NCI-H2081 treated with DMSO at 0.1 percent for 48 hours (cell line): Measurements from ENCODE around the gene HDAC7.

Experiments
- DNase-seq: peaks from one replicate; lab custom pipeline; 2025; lab: John Stamatoyannopoulos, UW

The HDAC7 gene

DNA sequence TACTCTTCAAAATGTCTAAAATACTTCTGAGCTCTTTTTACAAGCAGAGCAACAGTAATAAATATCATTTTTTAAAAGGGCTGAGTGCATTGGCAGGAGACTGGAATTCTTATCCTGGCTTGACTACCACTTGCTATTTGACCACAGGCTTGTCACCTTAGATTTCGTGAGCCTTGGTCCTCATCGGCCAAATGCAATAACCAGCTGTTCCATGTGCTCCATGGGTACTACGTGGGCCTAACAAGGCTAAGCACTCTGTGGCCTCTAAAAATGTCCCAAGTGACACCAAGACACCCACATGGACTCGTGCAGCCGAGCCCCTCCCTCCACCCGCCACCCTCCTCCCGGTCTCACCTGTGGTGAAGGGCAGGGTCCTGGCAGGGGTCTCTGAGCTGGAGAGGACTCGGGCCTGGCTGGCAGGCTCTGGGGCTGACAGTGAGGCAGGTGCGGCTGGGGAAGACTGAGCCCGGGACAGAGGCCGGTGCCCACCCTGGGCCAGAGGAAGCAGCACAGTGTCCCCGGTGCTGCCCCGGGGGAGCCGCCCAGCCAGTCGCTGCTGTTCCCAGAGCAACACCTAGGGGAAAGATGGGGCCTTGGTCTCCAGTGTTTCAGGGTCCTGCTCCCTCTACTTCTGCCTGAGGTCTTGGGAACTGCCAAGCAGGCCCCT, 26.6 kb downstream of the HDAC7 start:
- no peak for DNase-seq

DNA sequence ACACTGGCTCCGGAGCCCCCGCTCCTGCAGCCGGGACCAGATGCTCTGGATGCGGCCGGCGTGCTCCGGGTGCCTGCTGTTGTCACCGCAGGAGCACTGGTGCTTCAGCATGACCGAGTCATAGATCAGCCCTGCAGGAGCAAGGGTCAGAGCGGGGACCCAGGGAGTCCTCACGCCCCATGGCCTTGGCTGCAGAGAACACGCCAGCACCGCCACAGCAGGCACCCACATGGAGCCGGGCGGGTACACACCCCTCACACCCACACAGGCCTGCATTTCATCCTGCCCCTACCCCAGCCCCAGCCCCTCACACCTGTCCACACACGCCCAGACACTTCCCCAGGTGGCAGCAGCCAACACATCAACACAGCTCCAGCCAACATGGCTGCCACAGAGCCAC, 27.8 kb downstream of the HDAC7 start:
- no peak for DNase-seq

GRCh38 chr12:47791351-47791746, 28.4 kb downstream of the HDAC7 start:
- no peak for DNase-seq

DNA sequence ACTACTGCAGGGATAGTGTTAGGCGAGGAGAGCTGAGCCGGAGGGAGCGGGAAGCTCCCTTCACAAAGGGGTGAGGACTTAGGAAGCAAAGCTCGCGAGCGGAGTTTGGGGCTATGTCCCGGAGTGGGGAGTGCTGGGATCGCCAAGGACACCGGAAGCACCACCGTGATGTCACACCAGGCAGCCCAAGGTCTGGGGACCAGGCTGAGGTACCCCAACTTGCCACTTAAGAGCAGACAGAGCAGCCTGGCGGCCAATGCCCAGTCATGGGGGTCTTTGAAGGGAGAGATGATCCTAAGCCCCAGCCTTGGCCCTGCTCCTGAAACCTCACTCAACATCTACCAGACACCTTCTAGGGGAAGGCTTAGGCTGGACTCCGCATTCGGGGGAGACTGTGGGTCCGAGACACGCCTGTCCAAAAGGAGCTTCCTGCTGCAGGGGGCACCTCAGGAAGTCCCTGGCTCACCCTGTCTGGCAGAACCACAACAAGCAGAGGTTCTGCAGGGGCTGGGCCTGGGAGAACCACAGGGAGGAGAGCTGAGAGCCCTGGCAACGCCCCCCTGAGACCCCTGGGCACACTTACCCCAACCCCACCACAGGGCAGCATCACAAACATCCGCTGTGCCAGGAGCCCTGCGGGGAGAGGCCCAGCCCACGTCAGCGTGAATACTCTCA, 28.9 kb downstream of the HDAC7 start:
- no peak for DNase-seq

GRCh38 chr12:47789712-47790489, 29.8 kb downstream of the HDAC7 start:
- DNase-seq, result no peak

DNA sequence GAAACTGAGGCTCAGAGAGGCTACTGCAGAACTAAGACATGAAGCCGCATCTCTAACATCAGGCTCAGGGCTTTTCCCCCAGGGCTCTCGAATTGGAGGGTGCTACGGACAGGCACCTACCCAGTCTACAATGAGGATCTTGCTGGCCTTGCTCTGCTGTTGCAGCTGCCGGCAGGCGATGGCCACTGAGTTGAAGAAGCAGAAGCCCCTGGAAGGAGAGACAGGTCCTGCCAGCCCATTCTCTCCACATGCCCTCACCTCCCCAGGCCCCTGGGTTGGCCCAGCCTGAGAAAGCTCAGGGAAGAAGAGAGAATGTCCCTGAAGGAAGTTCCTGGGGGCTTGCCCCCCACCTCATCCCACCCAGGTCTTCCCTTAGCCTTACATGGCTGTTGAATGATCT, 30.6 kb downstream of the HDAC7 start:
- no peak for DNase-seq

DNA sequence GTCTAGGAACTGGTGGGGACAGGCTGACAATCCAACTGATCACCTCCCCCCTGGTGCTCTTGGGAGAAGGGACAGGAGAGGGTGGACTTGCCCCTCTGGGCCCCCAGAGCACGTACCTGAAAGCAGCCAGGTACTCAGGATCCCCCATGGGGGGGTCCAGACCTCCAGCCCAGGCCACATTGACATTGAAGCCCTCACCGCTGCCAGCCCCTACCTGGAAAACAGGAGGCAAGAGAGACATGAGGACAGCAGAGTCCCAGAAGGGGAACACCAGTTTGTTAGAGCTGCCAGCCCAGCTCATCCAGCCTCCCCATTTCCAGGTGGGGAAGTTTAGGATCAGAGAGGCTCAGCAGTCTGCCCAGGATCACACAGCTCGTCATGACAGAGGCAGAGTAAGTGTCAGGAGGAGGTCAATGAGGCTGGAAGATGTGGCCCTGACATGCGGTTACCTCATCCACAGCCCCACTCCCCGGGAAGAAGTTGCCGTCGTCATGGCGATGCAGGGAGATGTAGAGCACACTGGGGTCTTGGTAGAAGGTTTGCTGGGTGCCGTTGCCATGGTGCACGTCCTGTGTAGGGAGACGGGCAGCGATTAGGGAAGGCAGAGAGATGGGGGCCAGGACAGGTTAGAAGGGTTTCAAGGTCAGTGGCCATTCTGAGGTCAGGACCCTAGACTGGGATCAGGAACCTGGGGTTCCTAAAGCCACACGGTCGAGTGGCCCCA, 31.9 kb downstream of the HDAC7 start:
- no peak for DNase-seq

- no peak for DNase-seq
Observed at GRCh38 chr12:47786662-47787280, 32.9 kb downstream of the HDAC7 start.

DNA sequence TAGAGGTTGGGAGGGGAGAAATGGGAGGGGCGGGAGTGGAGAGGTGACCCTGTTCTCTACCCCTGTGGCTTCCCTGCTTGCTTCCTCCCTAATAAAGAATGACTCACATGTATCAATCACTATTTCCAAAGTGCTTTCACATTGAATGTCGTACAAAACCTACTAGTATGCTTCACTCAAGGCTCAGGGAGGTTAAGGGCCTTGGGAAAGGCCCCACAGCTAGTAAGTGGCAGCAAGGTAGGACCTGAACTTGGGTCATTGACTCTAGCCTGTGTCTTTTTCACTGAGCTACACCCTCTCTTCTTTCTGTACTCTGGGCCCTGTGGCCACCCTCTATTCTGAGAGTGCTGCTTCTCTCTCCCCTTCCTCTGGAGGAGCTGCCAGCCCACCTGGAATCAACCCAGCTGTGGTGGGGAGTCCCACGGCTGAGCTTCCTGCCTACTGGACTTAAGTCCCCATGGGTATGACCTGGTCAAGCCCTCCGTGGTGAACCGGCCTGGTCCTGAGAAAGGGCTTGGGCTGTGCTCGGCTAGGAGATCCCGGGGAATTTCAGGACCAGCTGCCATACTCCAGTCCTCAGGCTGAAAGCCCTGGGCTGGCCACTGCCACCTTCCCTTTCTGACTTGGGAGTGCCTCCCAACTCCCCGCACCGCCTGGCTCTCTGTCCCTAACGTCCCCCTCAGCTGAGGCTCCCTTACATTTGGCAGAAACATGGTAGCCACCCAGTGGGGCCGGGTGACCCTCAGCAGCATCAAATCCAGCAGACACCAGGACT, 33.6 kb downstream of the HDAC7 start:
- DNase-seq, result no peak

DNA sequence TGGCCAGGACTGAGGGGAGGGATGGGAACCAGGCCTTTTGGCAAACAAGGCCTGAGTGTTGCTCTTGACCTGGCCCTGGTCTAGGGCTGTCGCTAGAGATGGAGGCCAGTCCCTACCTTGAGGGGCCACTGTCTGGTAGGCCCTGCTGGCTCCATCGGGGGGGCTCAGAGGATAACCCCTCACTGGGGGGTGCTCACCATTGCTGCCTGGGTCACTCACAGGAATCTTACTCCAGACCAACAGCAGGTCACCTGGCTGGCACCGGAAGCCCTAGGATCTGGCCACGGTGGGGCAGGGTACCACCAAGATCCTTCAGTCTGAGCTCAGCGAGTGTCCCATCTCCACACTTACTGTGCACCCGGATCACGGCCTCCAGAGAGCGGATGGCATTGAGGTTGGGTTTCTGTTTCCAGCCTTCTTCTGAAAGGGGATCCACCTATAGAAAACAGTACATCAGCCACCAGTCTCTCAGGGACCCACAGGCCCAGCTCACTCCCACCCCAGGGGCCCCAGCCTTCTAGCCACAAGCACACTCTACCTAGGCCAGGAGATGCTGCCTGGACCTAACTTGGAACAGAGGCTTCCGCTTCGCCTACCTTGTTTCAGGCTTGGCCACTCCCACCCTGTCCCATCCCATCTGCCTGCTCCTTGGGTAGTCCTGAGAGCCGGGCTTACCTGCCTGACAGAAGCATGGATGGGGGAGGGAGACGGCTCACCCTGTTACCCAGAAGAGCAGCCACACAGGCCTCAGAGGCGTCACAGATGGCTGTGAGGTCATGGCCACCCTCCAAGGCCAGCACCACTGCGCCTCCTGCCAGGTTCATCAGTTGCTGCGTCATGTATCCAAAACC, 34.4 kb downstream of the HDAC7 start:
- DNase-seq, result no peak

DNA sequence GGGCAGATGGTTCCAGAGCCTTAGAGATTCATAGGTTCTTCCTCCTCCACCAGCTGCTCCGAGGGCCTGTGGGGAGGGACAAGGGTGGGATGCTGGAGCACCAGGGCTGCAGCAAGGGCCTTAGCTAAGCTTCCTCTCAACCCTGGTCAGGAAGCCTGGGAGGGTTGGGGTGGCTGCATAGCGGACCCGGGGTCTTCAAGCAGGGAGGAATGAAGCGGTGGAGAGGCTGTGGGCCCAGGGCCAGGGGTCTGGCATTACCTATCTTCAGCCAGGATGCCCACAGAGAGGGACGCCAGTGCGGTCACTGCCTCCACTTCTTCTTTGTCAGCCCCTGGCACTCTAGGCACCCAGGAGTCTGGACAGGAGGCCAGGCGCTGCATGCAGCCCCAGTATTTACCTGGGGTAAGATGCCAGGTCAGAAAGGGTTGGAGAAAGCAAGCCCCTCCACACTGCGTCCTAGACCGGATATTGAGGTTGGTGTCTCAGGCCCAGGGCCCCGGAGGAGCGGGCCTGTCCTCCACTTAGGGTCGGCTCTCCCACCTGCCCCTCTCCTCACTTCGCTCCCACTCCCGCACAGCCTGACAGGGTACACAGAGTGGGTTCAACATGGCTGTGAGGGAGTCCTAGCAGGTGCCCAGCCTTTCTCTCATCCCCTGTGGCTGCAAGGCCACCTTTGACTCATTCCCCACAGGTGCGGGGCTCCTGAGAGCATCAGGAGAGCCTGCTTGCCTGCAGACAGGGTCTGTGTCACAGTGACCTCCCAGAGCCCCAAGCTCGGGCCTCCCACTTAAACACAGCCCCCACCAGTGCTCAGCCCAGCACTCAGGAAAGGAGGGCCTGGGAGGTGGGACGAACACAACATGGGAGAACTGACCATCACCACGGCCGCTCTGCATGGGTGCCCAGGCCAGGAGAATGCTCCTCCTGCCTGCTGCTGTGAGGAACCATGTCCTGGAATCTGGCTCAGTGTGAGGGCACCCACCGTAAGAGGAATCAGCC, 35.6 kb downstream of the HDAC7 start:
- DNase-seq, result no peak

- DNase-seq, result no peak
Observed at GRCh38 chr12:47783024-47783755, 36.5 kb downstream of the HDAC7 start.

- no peak for DNase-seq
Observed at GRCh38 chr12:47782372-47782770, 37.3 kb downstream of the HDAC7 start.

DNA sequence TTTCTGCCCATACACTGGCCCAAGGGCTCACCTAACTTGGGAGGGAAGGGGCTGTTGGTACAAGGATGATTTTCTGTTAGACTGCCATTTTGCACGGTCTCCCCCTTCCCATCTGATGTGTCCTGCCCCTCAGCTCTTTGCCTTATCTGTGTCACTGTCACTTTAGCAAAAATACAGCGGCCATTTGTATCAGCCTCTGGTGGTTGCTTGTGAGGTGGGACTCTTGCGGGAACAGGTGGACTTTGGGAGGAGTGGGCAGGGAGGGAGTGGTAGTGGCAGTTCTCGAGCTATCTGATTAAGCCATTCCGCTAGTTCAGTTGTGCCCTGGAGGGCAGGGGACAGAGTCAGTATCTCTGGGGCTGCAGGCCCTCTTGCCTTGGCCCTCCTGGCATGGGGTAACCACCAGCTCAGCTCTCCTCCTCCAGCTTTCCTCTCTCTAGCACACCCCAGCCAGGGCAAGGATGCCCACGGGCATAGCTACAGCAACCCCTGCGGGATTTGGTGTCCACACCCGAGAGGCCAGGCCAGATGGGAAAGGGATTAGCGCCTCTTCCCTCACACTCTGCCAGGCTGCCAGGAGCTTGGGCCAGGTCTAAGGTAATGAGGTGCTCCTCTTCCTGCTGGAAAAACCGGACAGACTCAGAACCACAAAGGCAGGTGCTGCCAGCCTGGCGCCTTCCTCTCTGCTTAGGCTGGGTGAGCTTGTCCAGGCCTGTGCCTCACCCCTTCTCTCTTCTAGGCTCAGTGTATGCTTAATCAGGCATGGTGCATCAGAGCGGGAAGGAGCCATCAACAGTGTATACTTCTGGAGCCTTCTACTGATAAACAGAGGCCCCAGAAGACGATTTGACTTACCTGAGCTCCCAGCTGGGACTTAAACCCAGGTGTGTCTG, 38.0 kb downstream of the HDAC7 start:
- no peak for DNase-seq

DNA sequence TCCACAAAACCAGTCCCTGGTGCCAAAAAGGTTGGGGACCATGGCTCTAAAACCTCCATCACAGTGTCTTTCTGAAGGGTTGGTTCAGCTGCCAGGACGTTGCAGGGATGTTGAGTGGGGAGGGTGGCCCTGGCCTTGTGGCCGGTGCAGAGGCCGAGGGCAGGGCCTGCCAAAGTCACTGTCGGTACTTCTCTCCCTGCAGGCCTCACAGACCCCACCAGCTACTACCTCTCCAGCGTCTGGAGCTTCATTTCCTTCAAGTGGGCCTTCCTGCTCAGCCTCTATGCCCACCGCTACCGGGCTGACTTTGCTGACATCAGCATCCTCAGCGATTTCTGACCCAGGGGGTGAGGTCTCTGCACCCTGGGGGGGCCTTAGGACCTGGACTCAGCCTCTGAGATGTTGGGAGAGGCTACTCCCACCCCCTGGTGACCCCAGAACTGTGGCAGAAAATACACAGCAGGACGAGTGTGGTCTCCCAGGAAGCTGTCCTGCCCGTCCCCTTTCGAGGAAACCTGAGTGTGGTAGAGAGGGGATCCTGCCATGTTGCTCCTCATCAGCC, 39.7 kb downstream of the HDAC7 start:
- DNase-seq, result no peak

DNA sequence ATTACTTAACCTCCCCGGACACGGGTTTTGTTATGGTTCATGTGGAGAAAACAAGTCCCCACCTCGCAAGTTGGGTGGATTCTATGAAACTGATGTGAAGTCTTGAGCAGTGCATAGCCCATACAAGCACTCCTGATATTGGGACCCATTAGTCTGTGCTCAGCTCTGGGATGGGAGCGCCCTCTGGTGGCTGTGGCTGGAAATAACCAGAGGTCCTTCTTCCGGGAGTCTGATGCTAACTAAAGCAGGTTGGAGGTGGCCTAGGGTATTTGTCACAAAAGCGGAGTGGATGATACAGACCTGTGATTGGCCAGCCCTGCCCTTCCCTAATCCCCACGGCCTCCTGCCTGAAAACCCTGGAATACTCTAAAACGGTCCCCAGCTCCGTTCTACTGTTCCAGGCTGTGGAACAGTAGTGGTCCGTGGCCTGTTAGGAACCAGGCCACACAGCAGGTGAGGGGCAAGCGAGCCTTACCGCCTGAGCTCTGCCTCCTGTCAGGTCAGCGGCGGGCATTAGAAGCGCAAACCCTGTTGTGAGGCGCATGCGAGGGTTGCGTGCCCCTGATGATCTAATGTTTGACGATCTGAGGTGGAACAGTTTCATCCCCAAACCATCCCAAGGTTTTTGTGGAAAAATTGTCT, 40.3 kb downstream of the HDAC7 start:
- DNase-seq, result no peak
